ENCODE results near the gene PFDN1.

DNA sequence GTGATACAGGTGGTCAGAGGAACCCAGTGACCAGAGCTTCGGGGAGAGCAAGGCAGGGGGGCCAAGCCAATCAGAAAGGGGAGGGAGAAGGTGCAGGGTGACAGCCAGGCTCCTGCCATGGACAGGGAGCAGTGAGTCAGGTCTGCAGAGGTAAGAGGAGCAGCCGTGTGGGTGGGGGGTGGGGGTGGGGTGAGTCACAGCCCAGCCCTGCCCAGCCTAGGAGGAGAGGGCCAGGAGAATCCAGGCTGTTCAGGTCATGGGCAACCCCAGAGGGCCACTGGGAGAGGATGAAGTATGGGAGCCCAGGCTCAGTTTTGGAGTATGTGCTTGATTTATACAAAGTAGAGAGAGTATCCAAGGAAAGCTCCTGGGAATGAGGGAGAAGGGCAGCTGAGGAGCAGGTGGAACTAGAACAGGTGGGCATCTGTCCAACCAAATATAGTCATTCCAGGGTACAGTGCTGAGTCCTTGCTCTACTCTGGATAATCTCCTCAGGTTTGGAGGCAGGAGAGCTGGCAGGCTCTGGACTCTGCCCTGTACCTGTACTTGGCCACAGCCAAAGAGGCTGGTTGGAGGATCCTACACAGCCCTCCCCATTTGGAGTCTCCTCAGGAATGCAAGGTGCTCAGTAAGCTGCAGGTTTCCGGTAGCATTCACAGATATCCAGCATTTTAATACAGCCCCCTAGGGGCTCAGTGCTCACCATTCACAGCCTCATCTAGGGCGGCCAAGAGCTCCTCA, 42.0 kb upstream of the PFDN1 start:
- TF ChIP-seq POLR2A (IDR thresholded peaks at IDR 0.05): no peak
- TF ChIP-seq, protein P1, sequence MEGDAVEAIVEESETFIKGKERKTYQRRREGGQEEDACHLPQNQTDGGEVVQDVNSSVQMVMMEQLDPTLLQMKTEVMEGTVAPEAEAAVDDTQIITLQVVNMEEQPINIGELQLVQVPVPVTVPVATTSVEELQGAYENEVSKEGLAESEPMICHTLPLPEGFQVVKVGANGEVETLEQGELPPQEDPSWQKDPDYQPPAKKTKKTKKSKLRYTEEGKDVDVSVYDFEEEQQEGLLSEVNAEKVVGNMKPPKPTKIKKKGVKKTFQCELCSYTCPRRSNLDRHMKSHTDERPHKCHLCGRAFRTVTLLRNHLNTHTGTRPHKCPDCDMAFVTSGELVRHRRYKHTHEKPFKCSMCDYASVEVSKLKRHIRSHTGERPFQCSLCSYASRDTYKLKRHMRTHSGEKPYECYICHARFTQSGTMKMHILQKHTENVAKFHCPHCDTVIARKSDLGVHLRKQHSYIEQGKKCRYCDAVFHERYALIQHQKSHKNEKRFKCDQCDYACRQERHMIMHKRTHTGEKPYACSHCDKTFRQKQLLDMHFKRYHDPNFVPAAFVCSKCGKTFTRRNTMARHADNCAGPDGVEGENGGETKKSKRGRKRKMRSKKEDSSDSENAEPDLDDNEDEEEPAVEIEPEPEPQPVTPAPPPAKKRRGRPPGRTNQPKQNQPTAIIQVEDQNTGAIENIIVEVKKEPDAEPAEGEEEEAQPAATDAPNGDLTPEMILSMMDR (IDR thresholded peaks at IDR 0.05): no peak

All from adrenal gland (tissue), 5 donors.